Measurements from ENCODE around the gene C2CD3.

C2CD3 gene

GRCh38 chr11:74024261-74025029 lies 146.4 kb downstream of the C2CD3 start:
- Histone ChIP-seq H4K20me1 (ENCODE audit: insufficient read depth) (no peaks in the 10 kb centered on the region), H3K36me3 (ENCODE audit: insufficient read depth) (no peaks in the 10 kb centered on the region), H3K79me2 (ENCODE audit: insufficient read depth, low read depth) (no peaks in the 10 kb centered on the region), H3K27ac (no peak overlapping the region), H3K4me2 (no peak overlapping the region), H3K4me3 (IDR thresholded peaks at IDR 0.05; ENCODE audit: insufficient read depth, low read depth, low read length) (no peak overlapping the region), H3K9ac (no peak overlapping the region), H3K4me1 (ENCODE audit: low read depth, poor library complexity, severe bottlenecking) (no peaks in the 10 kb centered on the region), H3K27me3 (ENCODE audit: insufficient read depth, low read depth) (no peaks in the 10 kb centered on the region), H2AFZ (ENCODE audit: low read depth) (no peak overlapping the region)
- TF ChIP-seq CTCF (conservative IDR thresholded peaks at IDR 0.05; ENCODE audit: low read depth, low read length): no peak

- H3K27ac ChIP-seq: no peak overlapping the region
- TF ChIP-seq CTCF (conservative IDR thresholded peaks at IDR 0.05; ENCODE audit: low read depth, low read length): no peak
- H3K36me3 ChIP-seq (ENCODE audit: insufficient read depth): no peaks in the 10 kb centered on the region
- H3K9ac ChIP-seq: no peak overlapping the region
- no peak overlapping the region for H3K4me2 ChIP-seq
- H3K27me3 ChIP-seq (ENCODE audit: insufficient read depth, low read depth): no peaks in the 10 kb centered on the region
- H3K4me3 ChIP-seq (IDR thresholded peaks at IDR 0.05; ENCODE audit: insufficient read depth, low read depth, low read length): no peak overlapping the region
- no peaks in the 10 kb centered on the region for H4K20me1 ChIP-seq (ENCODE audit: insufficient read depth)
- H2AFZ ChIP-seq (ENCODE audit: low read depth): no peak overlapping the region
- no peaks in the 10 kb centered on the region for H3K4me1 ChIP-seq (ENCODE audit: low read depth, poor library complexity, severe bottlenecking)
- no peaks in the 10 kb centered on the region for H3K79me2 ChIP-seq (ENCODE audit: insufficient read depth, low read depth)
Measured at GRCh38 chr11:74023276-74023675, 147.5 kb downstream of the C2CD3 start.

- H4K20me1 ChIP-seq (ENCODE audit: insufficient read depth): no peaks in the 10 kb centered on the region
- H3K4me3 ChIP-seq (IDR thresholded peaks at IDR 0.05; ENCODE audit: insufficient read depth, low read depth, low read length): no peak overlapping the region
- H3K4me1 ChIP-seq (ENCODE audit: low read depth, poor library complexity, severe bottlenecking): no peaks in the 10 kb centered on the region
- no peaks in the 10 kb centered on the region for H3K27me3 ChIP-seq (ENCODE audit: insufficient read depth, low read depth)
- no peak overlapping the region for H2AFZ ChIP-seq (ENCODE audit: low read depth)
- H3K9ac ChIP-seq: no peak overlapping the region
- no peaks in the 10 kb centered on the region for H3K36me3 ChIP-seq (ENCODE audit: insufficient read depth)
- no peaks in the 10 kb centered on the region for H3K79me2 ChIP-seq (ENCODE audit: insufficient read depth, low read depth)
- no peak overlapping the region for H3K4me2 ChIP-seq
- H3K27ac ChIP-seq: no peak overlapping the region
- TF ChIP-seq CTCF (conservative IDR thresholded peaks at IDR 0.05; ENCODE audit: low read depth, low read length): no peak
Measured at GRCh38 chr11:74022546-74022945, 148.3 kb downstream of the C2CD3 start.

- Histone ChIP-seq H3K4me3 (IDR thresholded peaks at IDR 0.05; ENCODE audit: insufficient read depth, low read depth, low read length) (no peak overlapping the region), H2AFZ (ENCODE audit: low read depth) (no peak overlapping the region), H4K20me1 (ENCODE audit: insufficient read depth) (no peaks in the 10 kb centered on the region), H3K27ac (no peak overlapping the region), H3K4me2 (no peak overlapping the region), H3K79me2 (ENCODE audit: insufficient read depth, low read depth) (no peaks in the 10 kb centered on the region), H3K27me3 (ENCODE audit: insufficient read depth, low read depth) (no peaks in the 10 kb centered on the region), H3K9ac (no peak overlapping the region), H3K36me3 (ENCODE audit: insufficient read depth) (no peaks in the 10 kb centered on the region), H3K4me1 (ENCODE audit: low read depth, poor library complexity, severe bottlenecking) (no peaks in the 10 kb centered on the region)
- TF ChIP-seq CTCF (conservative IDR thresholded peaks at IDR 0.05; ENCODE audit: low read depth, low read length): no peak
Measured at GRCh38 chr11:74021998-74022397, 148.8 kb downstream of the C2CD3 start.

Measured in KMS-11 (cell line).